EH (cell line): ENCODE measurements around the gene CHAF1A.

Experiments used
- DNase-seq: peaks from one replicate; pipeline ENCODE4 v3.0.0-alpha.2; 2015; ENCODE audit warnings: low read depth

Gene CHAF1A

DNA sequence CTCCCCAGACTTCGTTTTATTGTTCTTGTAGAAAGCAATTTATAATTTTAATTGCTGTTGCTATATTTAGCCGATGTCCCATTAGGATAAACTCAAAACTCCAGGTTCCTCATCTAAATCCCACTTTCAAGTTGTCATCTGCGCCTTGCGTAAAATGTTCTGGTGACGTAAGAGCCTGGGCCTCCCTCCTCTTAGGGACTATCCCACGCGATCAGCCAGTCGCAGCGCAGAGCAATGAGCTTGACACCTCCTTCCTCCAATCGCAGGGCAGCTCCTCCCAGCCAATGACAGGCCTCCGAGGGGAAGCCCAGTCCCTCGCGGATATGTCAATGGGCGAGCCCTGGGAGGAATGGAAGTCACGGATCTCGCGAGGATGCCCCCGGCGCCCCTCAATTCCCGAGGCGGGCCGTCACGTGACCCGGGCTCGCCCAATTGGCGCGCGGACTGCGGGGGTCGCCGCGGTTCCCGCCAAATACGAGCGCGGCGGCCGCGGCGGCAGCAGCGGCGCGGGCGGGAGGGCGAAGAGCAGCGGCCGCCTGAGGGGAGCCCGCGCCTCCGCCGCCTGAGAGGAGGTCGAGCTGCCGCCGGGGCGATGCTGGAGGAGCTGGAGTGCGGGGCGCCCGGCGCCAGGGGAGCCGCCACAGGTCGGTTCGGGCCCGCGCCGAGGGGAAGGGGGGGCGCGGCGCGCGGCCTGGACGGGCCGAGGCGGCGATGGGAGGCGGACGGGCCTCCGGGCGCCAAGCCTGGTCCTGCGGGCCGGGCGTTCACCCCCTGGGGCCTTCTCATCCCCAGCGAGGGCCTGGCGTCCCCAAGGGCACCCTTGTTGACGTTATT is at the start of gene CHAF1A:
Gene CHAF1A (plus strand): TSS at position 470 of the 834 bp plus-strand sequence. CDS start 123 bp downstream, at position 593.
- DNase-seq: peak; percentile 100

GRCh38 chr19:4352701-4353121 is 49.7 kb upstream of the CHAF1A start:
- DNase-seq: peak; percentile 68

GRCh38 chr19:4354282-4354681 is 48.2 kb upstream of the CHAF1A start:
- no peak for DNase-seq

DNA sequence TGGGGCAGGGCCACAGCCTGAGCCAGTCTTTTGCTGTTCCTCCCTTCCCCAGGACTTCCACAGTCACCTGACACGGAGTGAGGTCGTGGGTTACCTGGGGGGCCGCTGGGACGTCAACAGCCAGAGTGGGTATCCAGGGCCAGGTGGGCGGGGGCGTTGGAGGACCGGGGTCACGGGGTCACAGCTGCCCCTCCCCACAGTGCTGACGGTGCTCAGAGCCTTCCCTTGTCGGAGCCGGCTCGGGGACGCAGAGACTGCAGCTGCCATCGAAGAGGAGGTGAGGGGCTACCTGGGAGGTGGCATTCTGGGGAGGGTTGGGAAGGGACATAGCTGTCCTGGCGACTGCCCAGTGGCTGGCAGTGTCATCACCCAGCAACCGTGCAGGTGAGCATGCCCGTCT is 47.5 kb upstream of the CHAF1A start:
- DNase-seq: no peak

DNA sequence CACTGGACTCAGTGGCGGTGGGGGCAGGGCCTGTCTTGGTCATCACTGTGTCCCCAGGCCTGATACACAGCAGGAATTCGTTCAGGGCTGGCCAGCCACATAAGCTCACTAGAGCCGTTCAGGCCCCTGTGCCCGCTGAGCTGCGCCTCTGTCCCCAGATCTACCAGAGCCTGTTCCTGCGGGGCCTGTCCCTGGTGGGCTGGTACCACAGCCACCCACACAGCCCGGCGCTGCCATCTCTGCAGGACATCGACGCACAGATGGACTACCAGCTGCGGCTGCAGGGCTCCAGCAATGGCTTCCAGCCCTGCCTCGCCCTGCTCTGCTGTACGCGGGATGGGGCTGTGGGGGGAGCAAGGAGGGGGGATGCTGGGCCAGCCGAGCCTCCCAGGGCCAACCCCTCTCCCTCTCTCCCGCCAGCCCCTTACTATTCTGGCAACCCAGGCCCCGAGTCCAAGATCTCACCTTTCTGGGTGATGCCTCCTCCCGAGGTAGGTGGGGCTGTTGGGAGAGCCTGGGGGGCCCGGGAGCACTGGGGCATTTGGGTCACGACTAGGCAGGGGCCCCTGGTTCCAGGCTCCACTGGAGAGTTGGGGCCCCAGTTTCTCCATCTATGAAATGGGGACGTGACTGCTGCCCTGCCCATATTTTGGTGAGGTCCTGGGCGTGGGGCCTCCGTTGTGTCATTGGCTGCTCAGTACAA is 45.2 kb upstream of the CHAF1A start:
- DNase-seq: no peak

DNA sequence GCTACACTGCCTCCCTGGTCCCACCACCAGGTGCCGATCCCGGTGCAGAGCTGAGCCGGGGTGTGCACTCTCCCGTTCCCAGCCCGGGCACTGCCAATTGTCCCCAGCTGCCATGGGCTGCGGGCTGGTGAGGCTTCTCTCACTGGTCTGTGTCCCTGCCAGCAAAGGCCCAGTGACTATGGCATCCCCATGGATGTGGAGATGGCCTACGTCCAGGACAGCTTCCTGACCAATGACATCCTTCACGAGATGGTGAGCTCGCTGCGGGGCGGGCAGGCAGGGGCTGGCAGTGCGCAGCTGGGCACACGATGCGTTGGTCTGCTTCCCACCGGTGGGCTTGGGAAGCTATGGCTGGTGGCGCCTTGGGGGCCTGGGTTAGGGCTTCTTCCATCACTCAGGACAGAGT is 44.5 kb upstream of the CHAF1A start:
- no peak for DNase-seq

- DNase-seq: no peak
Observed at GRCh38 chr19:4358709-4359626, 43.5 kb upstream of the CHAF1A start.

GRCh38 chr19:4359627-4360000 is 42.8 kb upstream of the CHAF1A start:
- no peak for DNase-seq

GRCh38 chr19:4360081-4360569 is 42.3 kb upstream of the CHAF1A start:
- DNase-seq: no peak

GRCh38 chr19:4360641-4361151 is 41.7 kb upstream of the CHAF1A start:
- no peak for DNase-seq

DNA sequence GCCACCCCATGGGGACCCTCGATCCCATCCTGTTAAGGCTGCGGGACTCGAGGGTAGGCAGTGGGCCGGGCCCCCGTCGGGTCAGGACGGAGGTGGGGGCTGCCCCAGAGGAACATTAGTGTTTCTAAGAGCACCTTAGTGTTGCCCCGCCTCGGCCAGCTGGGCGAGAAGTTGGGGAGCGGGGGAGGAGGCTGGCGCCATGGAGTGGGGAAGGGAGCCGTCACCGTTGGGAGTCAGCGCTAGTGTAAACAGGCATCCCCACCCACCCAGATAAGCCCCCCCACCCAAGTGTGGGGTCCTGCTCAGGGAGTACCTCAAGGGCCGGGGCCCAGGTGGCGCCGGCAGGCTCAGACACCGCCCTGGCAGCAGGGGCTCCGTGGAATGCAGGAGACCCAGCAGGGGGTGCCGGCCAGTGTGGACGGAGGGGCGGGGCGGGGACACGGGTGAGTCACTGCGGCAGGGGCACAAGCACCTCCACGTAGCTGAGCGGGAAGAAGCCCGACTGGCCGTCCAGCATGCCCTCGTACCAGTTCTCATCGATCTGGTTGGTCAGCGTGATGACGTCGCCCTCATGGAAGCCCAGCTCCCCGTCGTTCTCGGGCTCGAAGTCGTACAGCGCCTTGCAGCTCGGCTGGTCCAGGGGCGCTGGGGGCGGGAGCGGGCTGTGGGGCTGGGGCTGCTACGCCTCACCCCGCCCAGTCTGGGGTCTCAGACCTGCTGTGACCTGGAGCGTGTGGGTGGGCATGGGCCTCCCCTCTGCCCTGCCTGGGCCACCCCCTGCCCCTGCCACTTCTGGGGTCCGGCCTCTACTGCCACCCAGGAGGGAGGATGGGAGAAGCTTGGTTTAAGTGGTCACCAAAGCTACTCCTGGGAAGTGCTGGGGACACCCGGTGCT is 41.0 kb upstream of the CHAF1A start:
- DNase-seq: no peak

- DNase-seq: no peak
Observed at GRCh38 chr19:4362101-4362828, 40.2 kb upstream of the CHAF1A start.

- DNase-seq: no peak
Observed at GRCh38 chr19:4362831-4363545, 39.5 kb upstream of the CHAF1A start.

- no peak for DNase-seq
Observed at GRCh38 chr19:4363571-4364304, 38.7 kb upstream of the CHAF1A start.

- no peak for DNase-seq
Observed at GRCh38 chr19:4365341-4365740, 37.1 kb upstream of the CHAF1A start.

DNA sequence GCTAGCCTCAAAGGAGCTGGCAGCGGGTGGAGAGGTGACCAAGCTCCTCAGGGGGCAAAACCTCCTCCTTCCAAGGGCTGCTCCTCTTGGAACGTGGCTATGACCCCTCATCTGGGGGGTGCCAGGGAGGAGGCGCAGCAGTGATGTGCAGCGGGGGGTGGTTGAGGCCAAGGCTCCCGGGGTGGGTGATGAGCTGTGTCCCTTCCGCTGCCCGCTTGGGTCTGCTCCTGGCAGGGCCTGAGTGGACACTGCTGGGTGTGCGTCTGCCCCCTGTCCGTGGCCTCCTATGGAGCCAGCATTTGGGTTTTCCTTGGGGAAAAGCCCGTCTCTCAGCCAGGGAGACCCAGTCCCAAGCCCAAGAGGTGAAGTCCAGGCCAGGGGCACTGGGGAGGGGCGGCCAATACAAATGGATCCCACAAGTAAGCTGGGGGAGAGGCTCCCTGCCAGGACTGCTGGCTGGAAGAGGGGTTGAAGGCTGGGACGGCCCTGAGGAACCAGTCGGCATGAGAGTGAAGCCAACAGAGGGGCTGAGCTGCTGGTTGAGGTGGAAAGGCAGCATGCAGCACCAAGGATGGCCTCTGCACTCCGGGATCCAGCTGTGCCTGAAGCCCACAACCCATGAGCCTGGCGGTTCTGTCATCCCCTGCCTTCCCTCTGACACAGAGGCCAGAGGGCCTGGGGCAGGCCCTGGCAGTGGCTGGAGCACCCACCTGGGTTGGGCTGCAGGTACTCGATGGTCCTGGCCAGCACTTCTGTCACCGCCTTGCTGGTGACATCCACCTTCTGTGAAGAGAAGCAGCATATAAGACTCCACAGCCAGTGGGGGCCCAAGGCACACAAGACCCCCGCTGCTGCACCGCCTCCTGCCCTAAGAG is 36.4 kb upstream of the CHAF1A start:
- no peak for DNase-seq

GRCh38 chr19:4366666-4367335 is 35.6 kb upstream of the CHAF1A start:
- no peak for DNase-seq
